Neural progenitor cell (in vitro differentiated cells): ENCODE measurements around the gene ZRANB3. TPM values are rescaled to one million over a fixed set of nuclear protein-coding genes. Genes with fewer than 3 reads are reported as not detected.

ENCODE experiments used
- DNase-seq: peaks from one replicate; pipeline ENCODE4 v3.0.0-alpha.2; 2016; ENCODE audit warnings: low spot score
- H2AFZ ChIP-seq: fragments of 200-600 bp; sonication (generic); replicated peaks from 2 replicates; pipeline ENCODE4 v1.6.1; 2016; ENCODE audit warnings: antibody characterized with exemption
- H3F3A ChIP-seq: fragments of 200-600 bp; sonication (generic); 2 replicates; pipeline ENCODE4 v1.6.1; 2016; ENCODE audit warnings: antibody characterized with exemption, low read depth
- H3K27ac ChIP-seq: fragments of 200-600 bp; sonication (generic); 2 replicates; pipeline ENCODE4 v1.5.1; 2016; ENCODE audit warnings: mild to moderate bottlenecking
- H3K27me3 ChIP-seq: fragments of 200-600 bp; sonication (generic); 2 replicates; pipeline ENCODE4 v1.6.1; 2016; ENCODE audit warnings: mild to moderate bottlenecking, moderate library complexity
- H3K36me3 ChIP-seq: fragments of 200-600 bp; sonication (generic); 2 replicates; pipeline ENCODE4 v1.5.1; 2016
- H3K4me1 ChIP-seq: fragments of 200-600 bp; sonication (generic); 2 replicates; pipeline ENCODE4 v1.6.1; 2016; ENCODE audit warnings: mixed run types
- H3K4me2 ChIP-seq: fragments of 200-600 bp; sonication (generic); 2 replicates; pipeline ENCODE4 v1.6.1; 2016
- H3K4me3 ChIP-seq: fragments of 200-600 bp; sonication (generic); 2 replicates; pipeline ENCODE4 v1.5.1; 2016
- H3K79me2 ChIP-seq: fragments of 200-600 bp; sonication (generic); 2 replicates; pipeline ENCODE4 v1.6.1; 2016; ENCODE audit warnings: low read depth
- H3K9ac ChIP-seq: fragments of 200-600 bp; sonication (generic); 2 replicates; pipeline ENCODE4 v1.6.1; 2016
- H3K9me3 ChIP-seq: fragments of 200-600 bp; sonication (generic); 2 replicates; pipeline ENCODE4 v1.5.1; 2016; ENCODE audit warnings: low read depth
- H4K20me1 ChIP-seq: fragments of 200-600 bp; sonication (generic); 2 replicates; pipeline ENCODE4 v1.6.1; 2016; ENCODE audit warnings: low read depth
- H3K27ac Mint-ChIP-seq: 3 replicates; pipeline ENCODE4 v1.8.0; 2021; ENCODE audit warnings: mixed read lengths
- H3K27me3 Mint-ChIP-seq: 2 replicates; pipeline ENCODE4 v1.8.0; 2022; ENCODE audit warnings: low read depth, mild to moderate bottlenecking, inconsistent platforms, moderate library complexity, mixed read lengths; ENCODE audit not compliant: insufficient read depth
- H3K36me3 Mint-ChIP-seq: 3 replicates; pipeline ENCODE4 v1.8.0; 2021; ENCODE audit warnings: mixed read lengths
- H3K4me1 Mint-ChIP-seq: 3 replicates; pipeline ENCODE4 v1.8.0; 2021; ENCODE audit warnings: mixed read lengths
- H3K4me3 Mint-ChIP-seq: 3 replicates; pipeline ENCODE4 v1.8.0; 2021; ENCODE audit warnings: mild to moderate bottlenecking, moderate library complexity, mixed read lengths
- H3K9me3 Mint-ChIP-seq: 3 replicates; pipeline ENCODE4 v1.8.0; 2020; ENCODE audit warnings: mixed read lengths
- EZH2 ChIP-seq: fragments of 200-600 bp; sonication (generic); IDR thresholded peaks from 2 replicates; pipeline ENCODE4 v1.6.1; 2017; ENCODE audit warnings: antibody characterized with exemption, mild to moderate bottlenecking, moderate library complexity
- EZH2phosphoT487 ChIP-seq: fragments of 200-600 bp; sonication (generic); IDR thresholded peaks from 2 replicates; pipeline ENCODE4 v1.6.1; 2017; ENCODE audit warnings: antibody characterized with exemption
- total RNA-seq: library from RNA; depleted of rRNA; stranded (reverse); fragments of >200 nt; gene quantifications from 2 replicates; pipeline ENCODE4 v1.2.3, GENCODE V29; 2015; ENCODE audit warnings: low replicate concordance
- TF ChIP-seq, protein P1 (sequence below): fragments of 200-600 bp; sonication (generic); IDR thresholded peaks from 2 replicates; pipeline ENCODE4 v1.5.1; 2017; ENCODE audit warnings: antibody characterized with exemption, mild to moderate bottlenecking

Gene ZRANB3
- total RNA-seq, 1 donor from 2014 or later = 35.9 TPM

DNA sequence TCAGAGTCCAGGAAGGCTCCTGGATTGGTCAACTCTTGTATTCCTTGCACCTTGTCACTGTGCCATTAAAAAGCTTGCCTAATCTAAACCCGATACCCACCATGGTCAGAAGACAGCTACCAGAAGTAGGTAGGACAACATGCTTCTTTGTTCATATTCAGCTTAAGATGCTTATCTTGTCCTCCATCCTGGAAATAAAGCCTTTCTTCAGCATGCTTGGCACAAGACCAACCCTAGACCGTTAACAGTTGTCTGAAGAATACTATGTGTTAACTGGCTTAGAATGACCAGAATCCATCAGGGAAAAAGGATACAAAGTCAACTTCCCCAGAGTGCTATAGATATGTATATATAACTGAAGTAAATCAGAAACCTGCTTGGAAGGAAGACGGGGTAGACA is 193.9 kb downstream of the ZRANB3 start:
- H3K27me3 Mint-ChIP-seq = no peaks in the 10 kb centered on the region

DNA sequence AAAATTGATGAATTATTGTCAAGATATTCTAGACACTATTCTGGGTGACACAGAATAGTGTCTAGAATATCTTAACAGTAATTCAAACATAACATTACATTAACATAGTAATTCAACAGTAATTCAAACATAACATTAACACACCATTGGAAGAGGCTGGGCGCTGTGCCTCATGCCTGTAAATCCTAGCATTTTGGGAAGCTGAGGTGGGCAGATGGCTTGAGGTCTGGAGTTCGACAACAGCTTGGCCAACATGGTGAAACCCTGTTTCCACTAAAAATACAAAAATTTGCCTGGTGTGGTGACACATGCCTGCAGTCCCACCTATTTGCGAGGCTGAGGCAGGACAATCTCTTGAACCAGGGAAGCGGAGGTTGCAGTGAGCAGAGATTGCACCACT is 195.8 kb downstream of the ZRANB3 start:
- Mint-ChIP-seq H3K4me1 (no peaks in the 10 kb centered on the region), H3K27me3 (no peaks in the 10 kb centered on the region)
- no peak overlapping the region for H3K4me3 ChIP-seq

More for the DNA sequence above, 193.9 kb downstream of the ZRANB3 start:
- Histone ChIP-seq H3K9ac (no peak overlapping the region), H3K9me3 (no peaks in the 10 kb centered on the region), H3K79me2 (no peaks in the 10 kb centered on the region), H3K4me2 (no peak overlapping the region), H3K27me3 (no peaks in the 10 kb centered on the region), H3K27ac (no peak overlapping the region), H3K36me3 (no peaks in the 10 kb centered on the region), H3K4me3 (no peak overlapping the region), H4K20me1 (no peaks in the 10 kb centered on the region), H2AFZ (no peak overlapping the region), H3F3A (no peaks in the 10 kb centered on the region), H3K4me1 (no peaks in the 10 kb centered on the region)
- Mint-ChIP-seq H3K9me3 (peaks cover 6% of the 10 kb centered on the region), H3K4me1 (no peaks in the 10 kb centered on the region), H3K36me3 (peaks cover 10% of the 10 kb centered on the region), H3K4me3 (no peak overlapping the region), H3K27ac (no peak overlapping the region)
- no peak for TF ChIP-seq EZH2
- TF ChIP-seq EZH2phosphoT487 = no peak
- TF ChIP-seq, protein P1, sequence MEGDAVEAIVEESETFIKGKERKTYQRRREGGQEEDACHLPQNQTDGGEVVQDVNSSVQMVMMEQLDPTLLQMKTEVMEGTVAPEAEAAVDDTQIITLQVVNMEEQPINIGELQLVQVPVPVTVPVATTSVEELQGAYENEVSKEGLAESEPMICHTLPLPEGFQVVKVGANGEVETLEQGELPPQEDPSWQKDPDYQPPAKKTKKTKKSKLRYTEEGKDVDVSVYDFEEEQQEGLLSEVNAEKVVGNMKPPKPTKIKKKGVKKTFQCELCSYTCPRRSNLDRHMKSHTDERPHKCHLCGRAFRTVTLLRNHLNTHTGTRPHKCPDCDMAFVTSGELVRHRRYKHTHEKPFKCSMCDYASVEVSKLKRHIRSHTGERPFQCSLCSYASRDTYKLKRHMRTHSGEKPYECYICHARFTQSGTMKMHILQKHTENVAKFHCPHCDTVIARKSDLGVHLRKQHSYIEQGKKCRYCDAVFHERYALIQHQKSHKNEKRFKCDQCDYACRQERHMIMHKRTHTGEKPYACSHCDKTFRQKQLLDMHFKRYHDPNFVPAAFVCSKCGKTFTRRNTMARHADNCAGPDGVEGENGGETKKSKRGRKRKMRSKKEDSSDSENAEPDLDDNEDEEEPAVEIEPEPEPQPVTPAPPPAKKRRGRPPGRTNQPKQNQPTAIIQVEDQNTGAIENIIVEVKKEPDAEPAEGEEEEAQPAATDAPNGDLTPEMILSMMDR = no peak
- DNase-seq = no peak

DNA sequence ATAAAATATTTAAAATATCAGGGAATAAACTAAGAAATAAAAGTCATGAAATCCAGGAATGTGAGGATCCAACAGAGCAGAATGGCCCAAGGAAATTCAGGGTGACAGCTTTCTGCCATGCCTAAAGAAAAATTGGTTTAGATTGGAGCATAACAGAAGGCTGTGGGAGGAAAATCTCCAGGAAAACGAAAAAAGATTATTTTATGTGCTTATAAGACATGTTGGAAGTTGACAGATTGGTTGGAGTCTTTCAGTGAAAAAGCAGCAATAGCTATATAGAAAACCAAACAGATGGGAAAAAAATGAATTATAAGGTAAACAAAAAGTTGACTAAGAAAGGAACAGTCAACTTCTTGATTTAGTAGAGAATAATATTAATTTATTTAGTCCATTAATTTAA is 203.9 kb downstream of the ZRANB3 start:
- no peak overlapping the region for H3K4me3 ChIP-seq
- Mint-ChIP-seq H3K4me1 (no peaks in the 10 kb centered on the region), H3K27ac (no peak overlapping the region), H3K36me3 (peaks cover 15% of the 10 kb centered on the region), H3K27me3 (no peaks in the 10 kb centered on the region), H3K9me3 (peaks cover 22% of the 10 kb centered on the region), H3K4me3 (no peak overlapping the region)
- H3K4me2 ChIP-seq = no peak overlapping the region
- H3K9me3 ChIP-seq = peaks cover 7% of the 10 kb centered on the region
- no peak overlapping the region for H3K9ac ChIP-seq
- no peaks in the 10 kb centered on the region for H3K4me1 ChIP-seq
- no peaks in the 10 kb centered on the region for H3K79me2 ChIP-seq
- H3K36me3 ChIP-seq = no peaks in the 10 kb centered on the region
- TF ChIP-seq, protein P1 = no peak
- TF ChIP-seq EZH2 = no peak
- TF ChIP-seq EZH2phosphoT487 = no peak
- DNase-seq = no peak
- H2AFZ ChIP-seq = no peak overlapping the region
- H3F3A ChIP-seq = no peaks in the 10 kb centered on the region
- no peaks in the 10 kb centered on the region for H3K27me3 ChIP-seq
- no peak overlapping the region for H3K27ac ChIP-seq
- no peaks in the 10 kb centered on the region for H4K20me1 ChIP-seq

More for the DNA sequence above, 195.8 kb downstream of the ZRANB3 start:
- no peaks in the 10 kb centered on the region for H3K79me2 ChIP-seq
- H3K4me2 ChIP-seq = no peak overlapping the region
- no peaks in the 10 kb centered on the region for H3K27me3 ChIP-seq
- H3K36me3 Mint-ChIP-seq = peaks cover 10% of the 10 kb centered on the region
- no peaks in the 10 kb centered on the region for H3K36me3 ChIP-seq
- H3K9ac ChIP-seq = no peak overlapping the region
- no peaks in the 10 kb centered on the region for H3K9me3 ChIP-seq
- H3F3A ChIP-seq = no peaks in the 10 kb centered on the region
- no peaks in the 10 kb centered on the region for H4K20me1 ChIP-seq
- H3K27ac Mint-ChIP-seq = no peak overlapping the region
- H3K4me1 ChIP-seq = no peaks in the 10 kb centered on the region
- TF ChIP-seq, protein P1 = no peak
- TF ChIP-seq EZH2phosphoT487 (no peak), EZH2 (no peak)
- no peak overlapping the region for H2AFZ ChIP-seq
- DNase-seq = no peak
- H3K27ac ChIP-seq = no peak overlapping the region
- no peak overlapping the region for H3K4me3 Mint-ChIP-seq
- peaks cover 5% of the 10 kb centered on the region for H3K9me3 Mint-ChIP-seq
